Superior temporal gyrus (tissue), 1 donor: Measurements from ENCODE around the gene RALGPS2.
"Not testable (repeated sequence)": the region's sequence is repeated elsewhere in the genome, so short reads cannot be mapped to it uniquely, and the experiment has no call there.

ENCODE experiments used
- DNase-seq: peaks from one replicate; pipeline ENCODE4 v3.0.0-alpha.2; 2016; ENCODE audit errors: extremely low spot score

The RALGPS2 gene

DNA sequence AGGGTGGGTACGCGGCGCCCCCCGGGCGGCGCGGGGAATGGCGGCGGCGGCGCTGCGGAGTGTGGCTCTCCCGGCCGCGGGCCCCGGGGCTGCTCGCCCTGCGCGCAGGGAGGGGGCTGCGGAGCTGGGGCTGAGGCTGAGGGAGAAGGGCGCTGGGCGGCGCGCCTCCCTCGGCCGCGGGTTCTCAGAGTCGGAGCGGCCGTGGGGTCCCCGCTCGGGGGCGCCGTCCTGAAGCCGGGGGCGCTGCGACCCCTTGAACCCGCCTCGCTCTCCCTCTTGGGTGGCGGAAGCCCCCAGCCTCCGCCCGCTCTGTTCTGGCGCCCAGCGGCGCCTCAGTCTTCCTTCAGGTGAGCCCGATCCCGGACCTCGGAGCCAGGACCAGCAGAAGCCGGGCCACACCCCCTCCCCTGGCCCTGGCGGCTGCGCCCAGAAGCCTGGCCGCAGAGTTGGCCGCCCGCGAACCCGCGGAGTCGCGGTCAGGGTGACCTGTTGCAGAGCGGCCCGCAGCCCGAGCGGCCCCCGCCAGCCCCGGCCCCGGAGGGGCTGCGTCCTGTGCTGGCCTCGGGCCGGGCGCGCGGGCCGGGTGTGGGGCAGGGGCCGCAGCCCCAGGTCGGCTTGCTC lies 532 bp downstream of the RALGPS2 start:
- DNase-seq: no peak

GRCh38 chr1:178726087-178726517 lies 1.1 kb downstream of the RALGPS2 start:
- peak; percentile 63 for DNase-seq

- peak; percentile 44 for DNase-seq
Measured at GRCh38 chr1:178726545-178726944, 1.5 kb downstream of the RALGPS2 start.

- no peak for DNase-seq
Measured at GRCh38 chr1:178727014-178727895, 2.2 kb downstream of the RALGPS2 start.

- no peak for DNase-seq
Measured at GRCh38 chr1:178733972-178734371, 8.9 kb downstream of the RALGPS2 start.

DNA sequence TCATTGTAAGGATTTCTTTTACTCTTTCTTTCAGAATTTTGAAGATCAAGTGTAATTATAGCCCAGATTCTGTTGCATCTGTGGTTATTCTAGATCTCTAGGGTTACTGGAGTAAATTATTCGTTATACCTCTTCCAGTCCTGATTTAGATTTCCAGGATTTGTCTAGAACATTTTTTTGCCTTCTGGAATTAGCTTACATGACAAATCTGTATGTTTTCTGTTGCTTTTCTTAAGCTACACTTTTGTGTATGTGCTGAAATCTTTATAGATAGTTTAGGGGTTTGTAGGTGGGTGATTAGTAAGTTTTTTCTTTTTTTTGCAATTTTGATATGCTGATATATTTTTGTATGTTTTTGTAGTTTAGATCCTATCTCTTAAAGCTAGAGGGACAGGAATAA lies 13.7 kb downstream of the RALGPS2 start:
- no peak for DNase-seq

GRCh38 chr1:178739285-178740045 lies 14.4 kb downstream of the RALGPS2 start:
- no peak for DNase-seq

GRCh38 chr1:178740491-178740890 lies 15.4 kb downstream of the RALGPS2 start:
- no peak for DNase-seq

DNA sequence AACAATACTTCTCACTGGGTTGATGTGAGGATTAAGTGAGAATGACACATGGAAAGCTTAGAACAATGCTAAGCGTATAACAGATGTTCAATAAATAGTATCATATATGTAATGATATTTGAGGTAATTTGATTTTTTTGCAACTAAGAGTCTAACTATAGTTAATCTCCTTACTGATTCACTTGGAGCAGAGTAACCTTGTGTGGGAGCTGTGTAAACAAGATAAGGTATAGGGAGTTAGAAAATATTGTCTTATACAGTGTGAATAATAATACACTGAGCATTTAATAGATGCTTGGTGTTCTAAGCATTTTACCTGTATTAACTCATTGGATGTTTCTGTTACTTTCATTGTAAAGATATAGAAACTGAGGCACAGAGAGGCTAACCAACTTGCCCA lies 15.9 kb downstream of the RALGPS2 start:
- DNase-seq: no peak

GRCh38 chr1:178743801-178744200 lies 18.8 kb downstream of the RALGPS2 start:
- no peak for DNase-seq

DNA sequence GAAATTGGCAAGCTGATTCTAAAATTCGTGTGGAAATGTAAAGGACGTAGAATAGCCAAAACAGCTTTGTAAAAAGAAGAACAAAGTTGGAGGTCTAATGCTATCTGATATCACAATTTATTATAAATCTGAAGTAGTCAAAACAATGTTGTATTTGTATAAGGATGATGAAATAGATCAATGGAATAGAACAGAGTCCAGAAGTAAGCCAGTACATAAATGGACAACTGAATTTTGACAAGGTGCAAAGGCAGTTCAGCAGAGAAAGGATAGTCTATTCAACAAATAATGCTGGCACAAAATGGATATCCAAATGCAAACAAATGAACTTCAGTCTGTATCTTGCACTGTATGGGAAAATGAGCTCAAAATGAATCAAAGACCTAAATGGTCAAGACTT lies 20.2 kb downstream of the RALGPS2 start:
- DNase-seq: no peak

- DNase-seq: no peak
Measured at GRCh38 chr1:178746345-178746744, 21.3 kb downstream of the RALGPS2 start.

DNA sequence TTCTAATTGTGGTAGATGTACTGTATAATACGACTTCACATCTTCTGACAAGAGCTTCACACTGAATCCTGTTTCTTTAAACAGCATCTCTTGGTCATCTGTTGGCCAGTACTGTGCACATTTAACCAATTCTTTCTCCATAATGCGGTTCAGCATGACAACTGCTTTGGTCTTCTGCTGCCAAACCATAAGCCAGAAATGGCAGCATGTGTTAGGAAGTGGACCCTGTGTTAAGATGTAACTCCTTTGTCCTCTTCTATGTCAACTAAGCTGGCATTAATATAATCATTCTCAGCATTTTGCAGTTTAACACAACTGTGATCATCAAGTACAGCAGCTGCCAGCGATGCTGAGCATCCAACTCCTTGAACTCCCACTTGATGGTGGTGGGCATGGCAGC lies 22.3 kb downstream of the RALGPS2 start:
- not testable (repeated sequence) for DNase-seq

GRCh38 chr1:178749581-178750166 lies 24.6 kb downstream of the RALGPS2 start:
- DNase-seq: no peak

DNA sequence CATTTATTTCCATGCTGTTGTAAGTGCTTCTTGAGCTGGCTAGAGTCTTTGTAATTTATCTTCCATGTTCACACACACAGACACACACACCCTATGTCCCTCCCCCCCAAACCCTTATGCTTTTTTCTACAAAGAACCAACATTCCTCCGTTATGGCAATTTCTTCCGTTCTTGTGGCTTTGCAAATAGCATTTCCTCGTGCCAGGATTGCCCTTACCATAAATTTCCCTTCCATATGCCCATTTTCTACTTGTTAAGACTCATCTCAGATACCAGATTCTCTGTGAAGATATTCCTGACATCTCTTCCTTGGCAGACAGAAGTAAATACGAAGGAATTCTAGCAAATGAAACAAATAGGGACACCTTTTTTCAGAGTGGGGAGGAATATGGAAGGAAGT lies 26.0 kb downstream of the RALGPS2 start:
- DNase-seq: no peak

GRCh38 chr1:178752891-178753290 lies 27.8 kb downstream of the RALGPS2 start:
- no peak for DNase-seq

DNA sequence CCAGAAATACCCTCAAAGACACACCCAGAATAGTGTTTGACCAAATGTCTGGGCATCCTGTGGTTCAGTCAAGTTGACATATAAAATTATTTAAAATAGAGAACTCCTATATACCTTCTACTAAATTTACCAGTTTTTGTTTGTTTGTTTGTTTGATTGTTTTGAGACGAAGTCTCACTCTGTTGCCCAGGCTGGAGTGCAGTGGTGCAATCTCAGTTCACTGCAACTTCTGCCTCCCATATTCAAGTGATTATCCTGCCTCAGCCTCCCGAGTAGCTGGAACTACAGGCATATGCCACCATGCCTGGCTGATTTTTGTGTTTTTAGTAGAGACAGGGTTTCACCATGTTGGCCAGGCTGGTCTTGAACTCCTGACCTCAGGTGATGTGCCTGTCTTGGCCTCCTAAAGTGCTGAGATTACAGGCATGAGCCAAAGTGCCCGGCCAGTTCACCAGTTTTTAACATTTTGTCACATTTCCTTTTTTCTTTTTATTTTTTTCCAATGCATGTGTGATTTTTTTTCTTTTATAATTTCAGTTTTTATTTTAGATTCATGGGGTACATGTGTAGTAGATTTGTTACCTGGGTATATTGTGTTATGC lies 29.7 kb downstream of the RALGPS2 start:
- DNase-seq: not testable (repeated sequence)

DNA sequence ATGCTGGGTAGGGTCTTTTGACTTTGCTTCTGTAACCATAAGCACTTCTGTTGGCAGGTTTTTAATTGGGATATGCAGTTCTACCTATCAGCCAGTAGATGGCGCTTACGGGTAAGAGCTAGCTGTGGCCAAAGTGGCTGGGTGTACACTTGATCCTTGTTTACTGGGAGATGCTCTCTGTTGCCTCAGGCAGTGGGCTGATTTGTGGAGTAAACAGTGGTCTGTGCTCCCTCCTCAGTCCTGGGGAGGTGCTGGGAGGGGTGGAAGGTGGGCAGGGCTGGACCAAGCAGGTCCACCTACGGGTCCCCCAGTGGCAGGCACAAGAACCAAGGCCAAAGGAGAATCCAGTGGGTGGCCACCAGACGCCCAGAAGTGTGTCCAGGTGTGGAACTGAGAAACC lies 43.4 kb downstream of the RALGPS2 start:
- peak; percentile 59 for DNase-seq

GRCh38 chr1:178772952-178773351 lies 47.9 kb downstream of the RALGPS2 start:
- no peak for DNase-seq

- DNase-seq: peak; percentile 75
Measured at GRCh38 chr1:178774263-178774662, 49.2 kb downstream of the RALGPS2 start.

DNA sequence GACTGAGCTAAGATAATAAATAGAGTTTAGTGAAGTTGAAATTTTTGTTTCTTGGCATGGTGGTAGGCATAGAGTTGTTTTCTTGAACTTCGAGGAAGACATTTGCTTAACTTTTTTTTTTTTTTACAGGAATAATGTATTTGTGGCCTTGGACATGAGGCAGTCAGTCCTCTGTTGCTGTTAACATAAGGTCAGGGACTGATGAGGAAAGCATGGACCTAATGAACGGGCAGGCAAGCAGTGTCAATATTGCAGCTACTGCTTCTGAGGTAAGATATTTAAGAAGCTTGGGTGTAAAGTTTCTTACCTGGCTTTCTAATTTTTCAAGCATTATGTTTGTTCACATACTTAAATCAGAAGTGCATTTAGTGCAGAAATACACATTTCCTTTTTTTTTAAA lies 51.5 kb downstream of the RALGPS2 start:
- no peak for DNase-seq
